Astrocyte (in vitro differentiated cells and primary cell): ENCODE measurements around the gene CLVS2. TPM values are rescaled to one million over a fixed set of nuclear protein-coding genes. Genes with fewer than 3 reads are reported as not detected.

Experiments
- DNase-seq: peaks from one replicate; pipeline ENCODE4 v3.0.0-alpha.2; 2010; ENCODE audit warnings: low read depth
- FAIRE-seq: peaks from 2 replicates; lab custom pipeline; 2011; peaks lifted over from hg19 to GRCh38; lab: Jason Lieb, UNC
- H2AFZ ChIP-seq: 2 replicates; pipeline ENCODE4 v1.6.0; 2012; ENCODE audit warnings: low read depth, low read length, inconsistent platforms
- H3K27ac ChIP-seq: 2 replicates; pipeline ENCODE4 v1.5.1; 2011; ENCODE audit warnings: low read depth, low read length, inconsistent platforms
- H3K27me3 ChIP-seq: 2 replicates; pipeline ENCODE4 v1.6.0; 2011; ENCODE audit warnings: low read length, inconsistent platforms; ENCODE audit not compliant: insufficient read depth
- H3K36me3 ChIP-seq: 2 replicates; pipeline ENCODE4 v1.5.1; 2011; ENCODE audit warnings: low read length, inconsistent platforms; ENCODE audit not compliant: insufficient read depth
- H3K4me1 ChIP-seq: 2 replicates; pipeline ENCODE4 v1.5.1; 2011; ENCODE audit warnings: low read length, inconsistent platforms; ENCODE audit not compliant: insufficient read depth
- H3K4me2 ChIP-seq: 2 replicates; pipeline ENCODE4 v1.6.0; 2012; ENCODE audit warnings: low read length, inconsistent platforms
- H3K4me3 ChIP-seq: 2 replicates; pipeline ENCODE4 v1.5.1; 2011; ENCODE audit warnings: low read depth, mild to moderate bottlenecking, low read length, inconsistent platforms; ENCODE audit not compliant: insufficient read depth
- H3K79me2 ChIP-seq: 2 replicates; pipeline ENCODE4 v1.6.0; 2012; ENCODE audit warnings: mild to moderate bottlenecking, low read length, inconsistent platforms; ENCODE audit not compliant: insufficient read depth
- H3K9ac ChIP-seq: 2 replicates; pipeline ENCODE4 v1.6.0; 2012; ENCODE audit warnings: mild to moderate bottlenecking, low read length, inconsistent platforms
- H3K9me3 ChIP-seq: 2 replicates; pipeline ENCODE4 v1.5.1; 2012; ENCODE audit warnings: low read depth, mild to moderate bottlenecking, low read length, inconsistent platforms; ENCODE audit not compliant: insufficient read depth
- H4K20me1 ChIP-seq: 2 replicates; pipeline ENCODE4 v1.6.0; 2012; ENCODE audit warnings: low read length, inconsistent platforms; ENCODE audit not compliant: insufficient read depth
- H3K27ac Mint-ChIP-seq: one replicate; pipeline ENCODE4 v1.8.0; 2021; ENCODE audit warnings: mild to moderate bottlenecking, mixed read lengths; ENCODE audit not compliant: unreplicated experiment
- H3K27me3 Mint-ChIP-seq: one replicate; pipeline ENCODE4 v1.8.0; 2021; ENCODE audit warnings: low read depth, mixed read lengths; ENCODE audit not compliant: unreplicated experiment
- H3K36me3 Mint-ChIP-seq: one replicate; pipeline ENCODE4 v1.8.0; 2021; ENCODE audit warnings: low read depth, mixed read lengths; ENCODE audit not compliant: unreplicated experiment
- H3K4me1 Mint-ChIP-seq: one replicate; pipeline ENCODE4 v1.8.0; 2021; ENCODE audit warnings: low read depth, mixed read lengths; ENCODE audit not compliant: unreplicated experiment
- H3K4me3 Mint-ChIP-seq: one replicate; pipeline ENCODE4 v1.8.0; 2021; ENCODE audit warnings: mild to moderate bottlenecking, moderate library complexity, mixed read lengths; ENCODE audit not compliant: unreplicated experiment
- H3K9me3 Mint-ChIP-seq: one replicate; pipeline ENCODE4 v1.8.0; 2021; ENCODE audit warnings: mild to moderate bottlenecking, mixed read lengths; ENCODE audit not compliant: unreplicated experiment
- EZH2 ChIP-seq: IDR thresholded peaks from 2 replicates; pipeline ENCODE4 v1.6.1; 2012; ENCODE audit warnings: mild to moderate bottlenecking, low read length, inconsistent platforms; ENCODE audit not compliant: insufficient read depth
- total RNA-seq: library from RNA; stranded (reverse); gene quantifications from 2 replicates; pipeline ENCODE4 v1.2.1, GENCODE V29; 2021
- TF ChIP-seq, protein P1 (sequence below): IDR thresholded peaks from 2 replicates; pipeline ENCODE4 v1.5.1; 2011; ENCODE audit warnings: low read depth, mild to moderate bottlenecking, inconsistent platforms, low read length, moderate library complexity; ENCODE audit not compliant: insufficient read depth

The CLVS2 gene
- total RNA-seq, 1 donor from 2014 or later, result not detected

- Mint-ChIP-seq H3K4me3 (no peak overlapping the region), H3K4me1 (peaks cover under 1% of the 10 kb centered on the region), H3K27ac (no peak overlapping the region), H3K9me3 (no peaks in the 10 kb centered on the region), H3K36me3 (no peaks in the 10 kb centered on the region), H3K27me3 (no peaks in the 10 kb centered on the region)
- Histone ChIP-seq H3K9me3 (no peaks in the 10 kb centered on the region), H3K4me1 (no peaks in the 10 kb centered on the region), H4K20me1 (no peaks in the 10 kb centered on the region), H3K9ac (no peak overlapping the region), H3K4me2 (no peak overlapping the region), H3K4me3 (no peak overlapping the region), H3K36me3 (no peaks in the 10 kb centered on the region), H2AFZ (no peak overlapping the region), H3K27ac (no peak overlapping the region), H3K27me3 (no peaks in the 10 kb centered on the region), H3K79me2 (no peaks in the 10 kb centered on the region)
- DNase-seq (no peak), FAIRE-seq (no peak)
- TF ChIP-seq, protein P1, sequence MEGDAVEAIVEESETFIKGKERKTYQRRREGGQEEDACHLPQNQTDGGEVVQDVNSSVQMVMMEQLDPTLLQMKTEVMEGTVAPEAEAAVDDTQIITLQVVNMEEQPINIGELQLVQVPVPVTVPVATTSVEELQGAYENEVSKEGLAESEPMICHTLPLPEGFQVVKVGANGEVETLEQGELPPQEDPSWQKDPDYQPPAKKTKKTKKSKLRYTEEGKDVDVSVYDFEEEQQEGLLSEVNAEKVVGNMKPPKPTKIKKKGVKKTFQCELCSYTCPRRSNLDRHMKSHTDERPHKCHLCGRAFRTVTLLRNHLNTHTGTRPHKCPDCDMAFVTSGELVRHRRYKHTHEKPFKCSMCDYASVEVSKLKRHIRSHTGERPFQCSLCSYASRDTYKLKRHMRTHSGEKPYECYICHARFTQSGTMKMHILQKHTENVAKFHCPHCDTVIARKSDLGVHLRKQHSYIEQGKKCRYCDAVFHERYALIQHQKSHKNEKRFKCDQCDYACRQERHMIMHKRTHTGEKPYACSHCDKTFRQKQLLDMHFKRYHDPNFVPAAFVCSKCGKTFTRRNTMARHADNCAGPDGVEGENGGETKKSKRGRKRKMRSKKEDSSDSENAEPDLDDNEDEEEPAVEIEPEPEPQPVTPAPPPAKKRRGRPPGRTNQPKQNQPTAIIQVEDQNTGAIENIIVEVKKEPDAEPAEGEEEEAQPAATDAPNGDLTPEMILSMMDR, result no peak
- TF ChIP-seq EZH2, result no peak
These were observed 28.9 kb downstream of the CLVS2 start for GRCh38 chr6:123024976-123025375.

GRCh38 chr6:123027408-123027807 is 31.4 kb downstream of the CLVS2 start:
- Histone ChIP-seq H3K9me3 (no peaks in the 10 kb centered on the region), H3K27ac (no peak overlapping the region), H2AFZ (no peak overlapping the region), H3K4me3 (no peak overlapping the region), H3K27me3 (no peaks in the 10 kb centered on the region), H3K4me1 (no peaks in the 10 kb centered on the region), H3K9ac (no peak overlapping the region), H4K20me1 (no peaks in the 10 kb centered on the region), H3K4me2 (no peak overlapping the region), H3K36me3 (no peaks in the 10 kb centered on the region), H3K79me2 (no peaks in the 10 kb centered on the region)
- no peak overlapping the region for H3K4me3 Mint-ChIP-seq
- no peaks in the 10 kb centered on the region for H3K36me3 Mint-ChIP-seq
- no peaks in the 10 kb centered on the region for H3K9me3 Mint-ChIP-seq
- no peak overlapping the region for H3K27ac Mint-ChIP-seq
- no peaks in the 10 kb centered on the region for H3K27me3 Mint-ChIP-seq
- FAIRE-seq, result no peak
- TF ChIP-seq, protein P1, result no peak
- no peak for TF ChIP-seq EZH2
- H3K4me1 Mint-ChIP-seq, result peaks cover 4% of the 10 kb centered on the region
- DNase-seq, result no peak

DNA sequence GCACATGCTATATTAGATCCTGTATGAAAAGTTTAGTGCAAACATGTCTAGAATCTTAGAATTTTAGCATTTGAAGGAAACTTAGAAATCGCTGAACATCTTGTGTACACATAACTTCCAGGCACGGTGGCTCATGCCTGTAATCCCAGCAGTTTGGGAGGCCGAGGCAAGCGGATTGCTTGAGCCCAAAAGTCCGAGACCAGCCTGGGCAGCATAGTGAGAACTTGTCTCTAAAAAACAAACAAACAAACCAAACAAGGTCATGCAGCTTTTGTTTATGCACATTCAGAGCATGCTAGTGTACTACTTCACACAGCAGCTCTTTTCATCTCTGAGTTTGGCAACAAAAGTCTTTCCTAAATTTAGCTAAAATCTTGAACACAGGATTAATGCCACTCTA is 32.2 kb downstream of the CLVS2 start:
- H3K27ac Mint-ChIP-seq, result no peak overlapping the region
- H3K4me2 ChIP-seq, result no peak overlapping the region
- H3K9me3 ChIP-seq, result no peaks in the 10 kb centered on the region
- no peak overlapping the region for H3K27ac ChIP-seq
- DNase-seq (no peak), FAIRE-seq (no peak)
- H3K79me2 ChIP-seq, result no peaks in the 10 kb centered on the region
- no peaks in the 10 kb centered on the region for H3K4me1 ChIP-seq
- H2AFZ ChIP-seq, result no peak overlapping the region
- H3K27me3 Mint-ChIP-seq, result no peaks in the 10 kb centered on the region
- H3K9ac ChIP-seq, result no peak overlapping the region
- H3K9me3 Mint-ChIP-seq, result no peaks in the 10 kb centered on the region
- TF ChIP-seq EZH2, result no peak
- TF ChIP-seq, protein P1, result no peak
- H3K27me3 ChIP-seq, result no peaks in the 10 kb centered on the region
- no peaks in the 10 kb centered on the region for H4K20me1 ChIP-seq
- H3K4me3 ChIP-seq, result no peak overlapping the region
- H3K36me3 ChIP-seq, result no peaks in the 10 kb centered on the region
- no peaks in the 10 kb centered on the region for H3K36me3 Mint-ChIP-seq
- no peak overlapping the region for H3K4me3 Mint-ChIP-seq
- peaks cover 4% of the 10 kb centered on the region for H3K4me1 Mint-ChIP-seq
